Activated CD4-positive, alpha-beta T cell treated with anti-CD3 and anti-CD28 coated beads for 36 hours (primary cell): Measurements from ENCODE around the gene SHOC1. TPM values are rescaled to one million over a fixed set of nuclear protein-coding genes. Genes with fewer than 3 reads are reported as not detected.
"Not testable (repeated sequence)": the region's sequence is repeated elsewhere in the genome, so short reads cannot be mapped to it uniquely, and the experiment has no call there.

Source experiments
- ATAC-seq: fragments of 200-7000 bp; cut with Tn5 transposase; one replicate; pipeline ENCODE4 v1.10.0; 2021; ENCODE audit warnings: mild to moderate bottlenecking, moderate library complexity
- CTCF ChIA-PET: fragments of 350-600 bp; sonication (Branson Sonifier 250); formaldehyde crosslinking; loops from one replicate; lab custom pipeline; 2021; ENCODE audit warnings: antibody characterized with exemption; lab: Charles Lee
- POLR2A ChIA-PET: fragments of 350-600 bp; sonication (Branson Sonifier 250); formaldehyde crosslinking; loops from one replicate; lab custom pipeline; 2021; ENCODE audit warnings: antibody characterized with exemption, inconsistent platforms; lab: Charles Lee
- DNase-seq: peaks from one replicate; pipeline ENCODE4 v3.0.0-alpha.2; 2020
- H3K27ac Mint-ChIP-seq: one replicate; pipeline ENCODE4 v1.8.0; 2021; ENCODE audit warnings: mixed read lengths
- H3K27me3 Mint-ChIP-seq: one replicate; pipeline ENCODE4 v1.8.0; 2021; ENCODE audit warnings: mixed read lengths
- H3K36me3 Mint-ChIP-seq: one replicate; pipeline ENCODE4 v1.8.0; 2021; ENCODE audit warnings: low read depth, mixed read lengths
- H3K4me1 Mint-ChIP-seq: one replicate; pipeline ENCODE4 v1.8.0; 2021; ENCODE audit warnings: mixed read lengths
- H3K4me3 Mint-ChIP-seq: one replicate; pipeline ENCODE4 v1.8.0; 2021; ENCODE audit warnings: mild to moderate bottlenecking, moderate library complexity, mixed read lengths
- H3K9me3 Mint-ChIP-seq: one replicate; pipeline ENCODE4 v1.8.0; 2021; ENCODE audit warnings: low read depth, mixed read lengths
- intact Hi-C, 2 experiments: fragments of 100-400 bp; cut with DNase I in 1 of 2; cut with micrococcal nuclease in 1 of 2; formaldehyde crosslinking; loops; one replicate each; pipeline versions ENCODE4 v1.14.2 to v1.15.1; 2022 to 2024; cut with DNase I, micrococcal nuclease
- total RNA-seq, 2 experiments: library from RNA; stranded (reverse); gene quantifications; one replicate each; pipeline ENCODE4 v1.2.3, GENCODE V29; 2021

SHOC1 gene
- total RNA-seq, 2 experiments from 2014 or later, result not detected

DNA sequence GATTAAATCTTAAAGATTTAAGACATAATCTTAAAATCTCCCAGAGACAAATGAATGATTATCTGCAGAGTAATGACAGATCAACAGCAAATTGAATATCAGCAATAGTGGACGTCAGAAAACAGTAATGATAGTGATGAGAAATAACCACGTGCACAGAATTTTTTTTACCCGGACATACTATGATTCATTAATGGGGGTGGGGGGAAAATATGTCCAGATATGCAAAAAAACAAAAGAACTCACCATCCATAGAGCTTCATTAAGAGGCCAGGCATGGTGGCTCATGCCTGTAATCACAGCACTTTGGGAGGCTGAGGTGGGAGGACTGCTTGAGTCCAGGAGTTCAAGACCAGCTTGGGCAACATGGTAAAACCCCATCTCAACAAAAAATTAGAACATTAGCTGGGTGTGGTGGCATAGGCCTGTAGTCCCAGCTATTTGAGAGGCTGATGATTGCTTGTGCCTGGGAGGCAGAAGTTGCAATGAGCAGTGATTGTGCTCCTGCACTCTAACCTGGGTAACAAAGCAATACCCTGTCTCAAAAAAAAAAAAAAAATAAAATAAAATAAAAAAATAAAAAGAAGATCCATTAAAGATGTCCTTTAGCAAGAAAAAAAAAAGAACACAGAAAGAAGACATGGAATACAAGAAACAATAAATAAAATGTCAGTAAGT is 30.9 kb upstream of the SHOC1 start:
- no peak for ATAC-seq
- Mint-ChIP-seq H3K27ac (no peak overlapping the region), H3K27me3 (no peaks in the 10 kb centered on the region), H3K36me3 (no peaks in the 10 kb centered on the region), H3K4me1 (no peaks in the 10 kb centered on the region), H3K4me3 (no peak overlapping the region), H3K9me3 (no peaks in the 10 kb centered on the region)
- no peak for DNase-seq
- ChIA-PET POLR2A (no interaction called here), CTCF (interaction anchor here (0.7 kb wide), 1 partner anchor 101 kb away, joined by 3 read pairs; no protein-coding TSS in a partner anchor)
- intact Hi-C loops, result no loop called here

DNA sequence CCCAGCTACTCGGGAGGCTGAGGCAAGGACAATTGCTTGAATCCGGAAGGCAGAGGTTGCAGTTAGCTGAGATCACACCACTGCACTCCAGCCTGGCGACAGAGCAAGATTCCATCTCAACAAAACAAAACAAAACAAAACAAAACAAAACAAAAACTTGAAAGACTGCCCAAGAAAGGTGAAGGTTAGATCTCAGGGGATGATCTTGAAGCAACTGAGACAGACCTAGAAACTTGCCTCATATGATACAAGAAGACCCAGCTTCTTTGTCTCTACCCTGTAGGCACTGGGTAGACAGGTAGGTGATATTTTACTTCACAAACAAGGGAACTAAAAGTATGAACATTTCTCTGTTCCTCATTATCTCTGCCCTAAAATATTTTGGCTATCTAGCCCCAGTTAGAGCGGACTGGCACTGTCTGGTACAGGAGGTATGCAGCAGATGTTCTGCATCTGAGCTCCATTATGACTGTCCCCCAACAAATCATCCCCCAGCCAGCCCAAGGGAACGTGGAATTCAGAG is 26.3 kb upstream of the SHOC1 start:
- Mint-ChIP-seq H3K9me3 (no peaks in the 10 kb centered on the region), H3K4me1 (no peaks in the 10 kb centered on the region), H3K36me3 (no peaks in the 10 kb centered on the region), H3K4me3 (no peak overlapping the region), H3K27me3 (no peaks in the 10 kb centered on the region), H3K27ac (no peak overlapping the region)
- POLR2A ChIA-PET, result no interaction called here
- ATAC-seq, result no peak
- DNase-seq, result no peak
- CTCF ChIA-PET, result no interaction called here
- intact Hi-C loops, result no loop called here

- ChIA-PET CTCF (no interaction called here), POLR2A (no interaction called here)
- Mint-ChIP-seq H3K4me3 (no peak overlapping the region), H3K27me3 (no peaks in the 10 kb centered on the region), H3K9me3 (no peaks in the 10 kb centered on the region), H3K27ac (no peak overlapping the region), H3K36me3 (no peaks in the 10 kb centered on the region), H3K4me1 (no peaks in the 10 kb centered on the region)
- no peak for DNase-seq
- intact Hi-C loops, result no loop called here
- ATAC-seq, result no peak
These were observed 24.6 kb upstream of the SHOC1 start for GRCh38 chr9:111819360-111819759.

- no peaks in the 10 kb centered on the region for H3K9me3 Mint-ChIP-seq
- no peaks in the 10 kb centered on the region for H3K4me1 Mint-ChIP-seq
- CTCF ChIA-PET, result interaction anchor here (0.6 to 1.0 kb wide), 2 partner anchors 77 to 133 kb away, joined by 3 read pairs; no protein-coding TSS in a partner anchor
- ATAC-seq (no peak), DNase-seq (no peak)
- no peaks in the 10 kb centered on the region for H3K27me3 Mint-ChIP-seq
- POLR2A ChIA-PET, result no interaction called here
- H3K36me3 Mint-ChIP-seq, result no peaks in the 10 kb centered on the region
- no peak overlapping the region for H3K4me3 Mint-ChIP-seq
- intact Hi-C loops, result no loop called here
- H3K27ac Mint-ChIP-seq, result no peak overlapping the region
These were observed 20.7 kb upstream of the SHOC1 start for GRCh38 chr9:111815285-111816070.

DNA sequence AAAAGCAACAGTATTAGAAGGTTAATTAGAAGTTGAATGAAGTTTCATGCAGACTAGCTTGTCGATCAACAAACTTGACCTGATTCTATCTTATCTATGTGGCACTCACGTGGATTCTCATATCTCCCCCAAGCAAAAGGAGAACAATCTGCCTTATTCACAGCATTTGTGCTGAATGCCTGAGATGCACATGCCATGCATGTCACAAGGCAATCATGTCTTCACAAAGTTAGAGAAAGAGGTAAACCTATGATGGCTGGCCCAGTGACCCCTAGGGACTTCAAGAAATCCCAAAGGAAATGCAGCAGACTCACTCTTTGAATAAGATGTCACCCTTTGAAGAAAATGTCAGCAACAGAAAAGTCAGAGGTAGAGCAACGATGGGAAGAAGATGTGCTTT is 17.6 kb upstream of the SHOC1 start:
- DNase-seq (no peak), ATAC-seq (no peak)
- Mint-ChIP-seq H3K9me3 (no peaks in the 10 kb centered on the region), H3K27me3 (no peaks in the 10 kb centered on the region), H3K4me1 (no peaks in the 10 kb centered on the region), H3K4me3 (no peak overlapping the region), H3K36me3 (no peaks in the 10 kb centered on the region), H3K27ac (no peak overlapping the region)
- intact Hi-C loops, result no loop called here
- CTCF ChIA-PET, result interaction anchor here (0.6 kb wide), 1 partner anchor 264 kb away, joined by 4 read pairs; no protein-coding TSS in a partner anchor
- POLR2A ChIA-PET, result no interaction called here

DNA sequence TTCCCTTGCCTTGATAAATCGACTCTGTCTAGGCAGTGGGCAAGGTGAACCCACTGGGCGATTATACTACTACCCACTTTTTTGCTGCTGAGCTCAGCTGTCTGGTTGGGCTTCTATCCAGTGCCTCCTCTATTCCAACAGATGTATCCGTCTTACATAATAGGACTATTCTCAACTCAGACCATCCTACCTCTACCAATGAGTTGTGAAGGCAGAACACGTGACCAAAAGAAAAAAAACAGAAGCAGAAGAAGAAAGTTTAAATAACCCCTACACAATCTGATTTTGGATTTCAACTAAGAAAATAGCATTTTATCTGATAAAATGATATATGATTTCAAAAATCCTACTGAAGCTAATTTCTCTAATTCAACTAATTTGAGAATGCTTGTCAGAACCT is 16.2 kb upstream of the SHOC1 start:
- ATAC-seq, result no peak
- Mint-ChIP-seq H3K4me3 (no peak overlapping the region), H3K36me3 (no peaks in the 10 kb centered on the region), H3K9me3 (no peaks in the 10 kb centered on the region), H3K27me3 (no peaks in the 10 kb centered on the region), H3K4me1 (peaks cover 5% of the 10 kb centered on the region), H3K27ac (no peak overlapping the region)
- CTCF ChIA-PET, result interaction anchor here (0.8 kb wide), 1 partner anchor 234 kb away, joined by 3 read pairs; no protein-coding TSS in a partner anchor
- intact Hi-C loops, result no loop called here
- no peak for DNase-seq
- POLR2A ChIA-PET, result no interaction called here

DNA sequence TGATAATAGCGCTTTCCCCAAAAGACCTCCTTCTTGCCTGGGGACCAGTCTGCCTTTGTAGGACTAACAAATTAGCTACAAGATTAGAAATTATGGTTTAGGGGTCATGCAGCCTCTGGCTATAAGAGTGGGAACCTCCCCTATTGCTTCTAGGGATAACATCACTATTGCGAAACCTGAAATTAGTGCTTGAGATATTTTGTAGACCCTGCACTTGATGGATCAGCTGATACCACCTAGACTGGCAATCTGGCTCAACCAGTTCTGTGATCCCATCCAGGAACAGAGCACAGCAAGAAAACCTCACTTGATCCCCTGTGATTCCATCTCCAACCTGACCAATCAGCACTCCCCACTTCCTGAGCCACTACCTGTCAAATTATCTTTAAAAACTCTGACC is 15.7 kb upstream of the SHOC1 start:
- H3K9me3 Mint-ChIP-seq, H3K27ac Mint-ChIP-seq, DNase-seq, H3K27me3 Mint-ChIP-seq, ATAC-seq, H3K4me3 Mint-ChIP-seq, intact Hi-C loops, H3K36me3 Mint-ChIP-seq: not testable (repeated sequence)
- CTCF ChIA-PET, result interaction anchor here (0.6 to 0.8 kb wide), 2 partner anchors 86 to 234 kb away, joined by 3 read pairs; partner anchors contain the start of gene UGCG
- POLR2A ChIA-PET, result interaction anchor here (0.6 kb wide), 1 partner anchor 202 kb away, joined by 4 read pairs; no protein-coding TSS in a partner anchor
- peaks cover 10% of the 10 kb centered on the region for H3K4me1 Mint-ChIP-seq

DNA sequence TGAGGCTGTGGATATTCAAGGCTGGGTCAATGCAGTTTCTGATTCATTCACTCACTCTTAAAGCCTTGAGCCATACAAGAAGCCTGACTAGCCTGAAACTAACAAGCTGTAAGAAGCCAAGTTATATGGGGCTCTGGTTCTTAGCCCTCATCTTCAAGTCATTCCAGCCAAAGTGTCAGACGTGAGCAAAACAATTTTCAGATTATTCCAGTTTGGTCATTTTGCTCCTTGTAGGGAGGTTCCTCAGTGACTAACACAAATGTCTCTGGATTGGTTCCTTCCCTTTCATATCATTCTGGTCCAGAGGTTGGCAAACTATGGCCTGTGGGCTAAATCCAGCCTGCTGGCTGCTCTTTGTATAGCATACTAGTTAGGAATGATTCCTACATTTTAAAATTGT is 12.5 kb upstream of the SHOC1 start:
- H3K27me3 Mint-ChIP-seq, result no peaks in the 10 kb centered on the region
- H3K36me3 Mint-ChIP-seq, result no peaks in the 10 kb centered on the region
- intact Hi-C loops, result loop anchor here in 1 of 2 experiments (10.0 kb wide), 1 partner anchor 108 kb away; no protein-coding TSS in a partner anchor
- no peak overlapping the region for H3K4me3 Mint-ChIP-seq
- DNase-seq, result no peak
- POLR2A ChIA-PET, result no interaction called here
- no peaks in the 10 kb centered on the region for H3K9me3 Mint-ChIP-seq
- H3K4me1 Mint-ChIP-seq, result peaks cover 27% of the 10 kb centered on the region
- no peak overlapping the region for H3K27ac Mint-ChIP-seq
- peak; percentile 18 for ATAC-seq
- CTCF ChIA-PET, result interaction anchor here (0.6 to 1.5 kb wide), 2 partner anchors 178 to 245 kb away, joined by 3 read pairs; no protein-coding TSS in a partner anchor

DNA sequence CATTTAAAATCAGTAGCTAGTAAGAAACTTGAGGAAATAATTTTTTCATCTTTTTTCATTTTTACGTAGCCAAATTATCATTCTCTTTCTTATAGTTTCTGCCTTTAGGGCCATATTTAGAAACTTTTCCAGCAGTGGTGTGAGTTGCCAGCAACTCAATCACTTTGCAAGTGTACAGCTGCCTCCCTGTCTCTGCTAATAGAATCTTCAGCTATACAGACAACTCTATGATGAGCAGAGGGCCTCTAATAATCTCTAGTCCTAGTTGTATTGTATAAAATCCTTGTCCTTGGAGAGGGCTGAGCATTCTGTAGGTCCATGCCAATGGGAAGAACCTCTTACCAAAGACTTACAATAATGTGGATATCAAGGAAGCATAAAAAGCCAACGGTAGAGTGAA is 11.5 kb upstream of the SHOC1 start:
- ChIA-PET POLR2A (no interaction called here), CTCF (interaction anchor here (0.9 to 1.5 kb wide), 2 partner anchors 25 to 246 kb away, joined by 3 read pairs; no protein-coding TSS in a partner anchor)
- H3K27me3 Mint-ChIP-seq, result no peaks in the 10 kb centered on the region
- no peak overlapping the region for H3K27ac Mint-ChIP-seq
- no peaks in the 10 kb centered on the region for H3K9me3 Mint-ChIP-seq
- ATAC-seq, result no peak
- intact Hi-C loops, result loop anchor here in 1 of 2 experiments (10.0 kb wide), 1 partner anchor 109 kb away; no protein-coding TSS in a partner anchor
- H3K36me3 Mint-ChIP-seq, result no peaks in the 10 kb centered on the region
- peaks cover 29% of the 10 kb centered on the region for H3K4me1 Mint-ChIP-seq
- no peak overlapping the region for H3K4me3 Mint-ChIP-seq
- DNase-seq, result no peak

- DNase-seq, result no peak
- Mint-ChIP-seq H3K27ac (peak overlapping the region; percentile 41), H3K4me3 (no peak overlapping the region), H3K9me3 (no peaks in the 10 kb centered on the region), H3K27me3 (no peaks in the 10 kb centered on the region), H3K36me3 (no peaks in the 10 kb centered on the region), H3K4me1 (peaks cover 30% of the 10 kb centered on the region)
- POLR2A ChIA-PET, result interaction anchor here (0.8 kb wide), 1 partner anchor 132 kb away, joined by 3 read pairs; no protein-coding TSS in a partner anchor
- CTCF ChIA-PET, result interaction anchor here (0.7 to 1.5 kb wide), 4 partner anchors 26 to 330 kb away, joined by 3 read pairs; no protein-coding TSS in a partner anchor
- ATAC-seq, result peak; percentile 66
- intact Hi-C loops, result loop anchor here in 1 of 2 experiments (10.0 kb wide), 1 partner anchor 109 kb away; no protein-coding TSS in a partner anchor
These were observed 11.1 kb upstream of the SHOC1 start for GRCh38 chr9:111805830-111806241.

GRCh38 chr9:111805262-111805661 is 10.5 kb upstream of the SHOC1 start:
- ChIA-PET POLR2A (interaction anchor here (0.8 kb wide), 1 partner anchor 133 kb away, joined by 3 read pairs; no protein-coding TSS in a partner anchor), CTCF (interaction anchor here (0.7 to 0.9 kb wide), 2 partner anchors 27 to 331 kb away, joined by 3 read pairs; no protein-coding TSS in a partner anchor)
- Mint-ChIP-seq H3K27me3 (no peaks in the 10 kb centered on the region), H3K4me3 (no peak overlapping the region), H3K4me1 (peaks cover 30% of the 10 kb centered on the region), H3K36me3 (no peaks in the 10 kb centered on the region), H3K27ac (peak overlapping the region; percentile 41), H3K9me3 (no peaks in the 10 kb centered on the region)
- DNase-seq, result no peak
- ATAC-seq, result no peak
- intact Hi-C loops, result loop anchor here in 1 of 2 experiments (10.0 kb wide), 1 partner anchor 110 kb away; no protein-coding TSS in a partner anchor
